Left ventricle myocardium inferior (tissue), 1 donor: ENCODE data around the gene KRI1. TPM values are rescaled to one million over a fixed set of nuclear protein-coding genes. Genes with fewer than 3 reads are reported as not detected.
"Not testable (repeated sequence)": the region's sequence is repeated elsewhere in the genome, so short reads cannot be mapped to it uniquely, and the experiment has no call there.

Experiments
- DNase-seq: peaks from one replicate; pipeline ENCODE4 v3.0.0-alpha.2; 2020
- H3K27ac ChIP-seq: fragments of 200-600 bp; replicated peaks from 2 replicates; pipeline ENCODE4 v1.8.0; 2021
- H3K27me3 ChIP-seq: fragments of 200-600 bp; 2 replicates; pipeline ENCODE4 v1.8.0; 2021; ENCODE audit warnings: low read depth
- H3K36me3 ChIP-seq: fragments of 200-600 bp; 2 replicates; pipeline ENCODE4 v1.8.0; 2021
- H3K4me1 ChIP-seq: fragments of 200-600 bp; 2 replicates; pipeline ENCODE4 v1.8.0; 2021
- H3K4me3 ChIP-seq: fragments of 200-600 bp; 2 replicates; pipeline ENCODE4 v1.8.0; 2021; ENCODE audit warnings: mild to moderate bottlenecking, moderate library complexity
- H3K9me3 ChIP-seq: fragments of 200-600 bp; replicated peaks from 2 replicates; pipeline ENCODE4 v1.8.0; 2021
- intact Hi-C: fragments of 100-400 bp; cut with micrococcal nuclease; formaldehyde crosslinking; loops from one replicate; pipeline ENCODE4 v1.11.0; 2022
- total RNA-seq: library from RNA; stranded (reverse); fragmentation: NEBNext Ultra II Directional; extraction: Animal tissue kit (Norgen Biotek cat#: 25700); gene quantifications from one replicate; pipeline ENCODE4 v1.2.1, GENCODE V29; 2021
- TF ChIP-seq, protein P1 (sequence below): fragments of 200-600 bp; IDR thresholded peaks from 2 replicates; pipeline ENCODE4 v1.8.0; 2021; ENCODE audit warnings: antibody characterized with exemption, mild to moderate bottlenecking, borderline replicate concordance
- donor health status: DM: no; HTN: yes; CAD: no; lungs with severe emphysema.

The KRI1 gene
- total RNA-seq, 1 donor from 2014 or later: 10.2 TPM

DNA sequence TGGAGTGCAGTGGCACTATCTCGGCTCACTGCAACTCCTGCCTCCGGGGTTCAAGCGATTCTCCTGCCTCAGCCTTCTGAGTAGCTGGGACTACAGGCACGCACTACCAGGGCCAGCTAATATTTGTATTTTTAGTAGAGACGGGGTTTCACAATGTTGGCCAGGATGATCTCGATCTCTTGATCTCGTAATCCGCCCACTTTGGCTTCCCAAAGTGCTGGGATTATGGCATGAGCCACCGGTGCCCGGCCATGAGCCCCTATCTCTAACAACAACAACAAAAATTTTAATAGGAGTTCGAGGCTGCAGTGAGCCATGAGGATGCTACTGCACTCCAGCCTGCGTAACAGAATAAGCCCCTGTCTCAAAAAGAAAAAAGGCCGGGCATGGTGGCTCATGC lies 16.3 kb upstream of the KRI1 start:
- no peaks in the 10 kb centered on the region for H3K36me3 ChIP-seq
- H3K4me1 ChIP-seq: peaks cover 6% of the 10 kb centered on the region
- DNase-seq: no peak
- H3K27me3 ChIP-seq: peaks cover 14% of the 10 kb centered on the region
- TF ChIP-seq, protein P1, sequence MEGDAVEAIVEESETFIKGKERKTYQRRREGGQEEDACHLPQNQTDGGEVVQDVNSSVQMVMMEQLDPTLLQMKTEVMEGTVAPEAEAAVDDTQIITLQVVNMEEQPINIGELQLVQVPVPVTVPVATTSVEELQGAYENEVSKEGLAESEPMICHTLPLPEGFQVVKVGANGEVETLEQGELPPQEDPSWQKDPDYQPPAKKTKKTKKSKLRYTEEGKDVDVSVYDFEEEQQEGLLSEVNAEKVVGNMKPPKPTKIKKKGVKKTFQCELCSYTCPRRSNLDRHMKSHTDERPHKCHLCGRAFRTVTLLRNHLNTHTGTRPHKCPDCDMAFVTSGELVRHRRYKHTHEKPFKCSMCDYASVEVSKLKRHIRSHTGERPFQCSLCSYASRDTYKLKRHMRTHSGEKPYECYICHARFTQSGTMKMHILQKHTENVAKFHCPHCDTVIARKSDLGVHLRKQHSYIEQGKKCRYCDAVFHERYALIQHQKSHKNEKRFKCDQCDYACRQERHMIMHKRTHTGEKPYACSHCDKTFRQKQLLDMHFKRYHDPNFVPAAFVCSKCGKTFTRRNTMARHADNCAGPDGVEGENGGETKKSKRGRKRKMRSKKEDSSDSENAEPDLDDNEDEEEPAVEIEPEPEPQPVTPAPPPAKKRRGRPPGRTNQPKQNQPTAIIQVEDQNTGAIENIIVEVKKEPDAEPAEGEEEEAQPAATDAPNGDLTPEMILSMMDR: no peak
- H3K27ac ChIP-seq: no peak overlapping the region
- no peaks in the 10 kb centered on the region for H3K9me3 ChIP-seq
- intact Hi-C loops: loop anchor here (5.0 kb wide), 1 partner anchor 60 kb away; no protein-coding TSS in a partner anchor
- no peak overlapping the region for H3K4me3 ChIP-seq

DNA sequence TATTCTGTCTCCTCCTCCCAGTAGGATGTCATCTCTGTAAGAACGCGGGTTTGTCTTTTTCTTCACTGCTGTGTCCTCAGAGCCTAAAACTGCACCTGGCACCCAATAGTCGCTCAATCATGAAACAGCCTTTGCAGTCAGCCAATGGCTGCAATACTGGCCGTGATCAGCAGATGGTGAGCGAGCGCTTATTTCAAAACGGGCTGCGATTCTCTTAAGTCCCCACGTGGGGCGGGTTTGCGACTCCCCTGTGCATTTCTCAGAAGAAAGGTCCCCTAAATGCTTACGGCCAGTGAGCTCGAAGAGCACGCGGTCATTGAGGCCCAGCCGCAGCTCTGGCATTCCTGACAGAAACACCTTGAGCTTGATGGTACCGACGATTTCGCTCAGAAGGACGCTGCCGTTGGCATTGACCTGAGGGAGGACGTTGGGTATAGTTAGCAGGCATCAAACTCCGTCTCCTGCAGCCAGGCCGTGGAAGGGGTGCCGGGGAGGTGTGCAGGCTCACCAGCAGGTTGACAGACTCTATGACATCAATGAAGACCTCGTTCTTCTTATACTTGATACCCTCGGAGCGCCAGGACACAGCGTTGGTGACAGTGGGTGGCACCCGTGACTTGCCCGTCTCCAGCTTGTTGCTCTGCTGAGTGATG lies 15.3 kb upstream of the KRI1 start:
- no peak overlapping the region for H3K27ac ChIP-seq
- H3K4me3 ChIP-seq: peak overlapping the region; percentile 45
- H3K27me3 ChIP-seq: peaks cover 6% of the 10 kb centered on the region
- H3K36me3 ChIP-seq: no peaks in the 10 kb centered on the region
- TF ChIP-seq, protein P1: peak; percentile 99
- no peaks in the 10 kb centered on the region for H3K9me3 ChIP-seq
- intact Hi-C loops: loop anchor here (5.0 kb wide), 1 partner anchor 61 kb away; no protein-coding TSS in a partner anchor
- DNase-seq: peak; percentile 85
- peaks cover 6% of the 10 kb centered on the region for H3K4me1 ChIP-seq

DNA sequence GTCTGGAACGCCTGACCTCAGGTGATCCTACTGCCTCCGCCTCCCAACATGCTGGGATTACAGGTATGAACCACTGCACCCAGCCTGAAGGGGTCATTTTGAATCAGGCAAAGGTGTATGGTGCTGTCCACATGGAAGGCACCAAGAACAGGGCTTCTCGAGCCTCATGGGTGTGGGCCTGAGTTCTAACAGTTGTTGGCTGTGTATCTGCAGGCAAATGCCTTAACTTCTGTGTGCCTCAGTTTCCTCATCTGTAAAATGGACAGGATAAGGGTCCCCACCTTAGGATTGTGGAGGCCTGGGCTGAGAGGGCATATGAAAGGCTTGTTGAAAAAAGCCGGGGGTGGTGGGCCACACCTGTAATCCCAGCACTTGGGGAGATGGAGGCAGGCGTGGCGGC lies 12.1 kb upstream of the KRI1 start:
- Histone ChIP-seq H3K4me3 (no peak overlapping the region), H3K27ac (no peak overlapping the region), H3K4me1 (peaks cover 6% of the 10 kb centered on the region), H3K36me3 (no peaks in the 10 kb centered on the region), H3K9me3 (no peaks in the 10 kb centered on the region), H3K27me3 (peaks cover 6% of the 10 kb centered on the region)
- TF ChIP-seq, protein P1: no peak
- intact Hi-C loops: no loop called here
- DNase-seq: no peak

DNA sequence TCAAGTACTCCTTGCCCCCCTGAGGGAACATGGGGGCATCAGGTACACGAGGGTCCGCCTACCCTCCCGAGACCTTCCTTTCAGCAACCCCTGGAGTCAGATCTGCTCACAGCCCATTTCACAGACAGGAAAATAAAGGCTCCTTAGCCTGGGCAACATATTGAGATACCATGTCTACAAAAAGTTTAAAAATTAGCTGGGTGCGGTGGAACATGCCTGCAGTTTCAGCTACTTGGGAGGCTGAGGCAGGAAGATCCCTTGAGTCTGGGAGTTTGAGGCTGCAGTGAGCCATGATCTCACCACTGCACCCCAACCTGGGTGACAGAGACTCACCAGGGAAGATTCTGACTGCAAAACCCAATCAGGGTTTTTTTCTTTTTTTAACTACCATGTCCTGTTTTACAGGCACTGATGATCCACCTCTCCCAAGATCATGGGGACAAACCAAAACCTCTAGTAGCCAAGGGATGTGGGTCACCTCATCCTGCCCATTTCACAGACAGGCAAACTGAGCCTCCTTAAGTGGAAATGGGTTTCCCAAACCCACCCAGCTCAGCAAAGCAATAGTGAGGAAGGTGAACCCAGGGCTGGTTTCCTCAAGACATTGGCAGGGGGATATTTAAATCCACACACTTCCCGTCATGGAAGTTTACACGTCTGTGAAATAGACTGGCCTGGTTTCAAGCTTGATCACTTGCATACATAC lies 9.4 kb upstream of the KRI1 start:
- no peak for DNase-seq
- intact Hi-C loops: no loop called here
- Histone ChIP-seq H3K4me1 (peaks cover 6% of the 10 kb centered on the region), H3K27me3 (peaks cover 6% of the 10 kb centered on the region), H3K36me3 (no peaks in the 10 kb centered on the region), H3K27ac (no peak overlapping the region), H3K4me3 (no peak overlapping the region), H3K9me3 (no peaks in the 10 kb centered on the region)
- TF ChIP-seq, protein P1: no peak

DNA sequence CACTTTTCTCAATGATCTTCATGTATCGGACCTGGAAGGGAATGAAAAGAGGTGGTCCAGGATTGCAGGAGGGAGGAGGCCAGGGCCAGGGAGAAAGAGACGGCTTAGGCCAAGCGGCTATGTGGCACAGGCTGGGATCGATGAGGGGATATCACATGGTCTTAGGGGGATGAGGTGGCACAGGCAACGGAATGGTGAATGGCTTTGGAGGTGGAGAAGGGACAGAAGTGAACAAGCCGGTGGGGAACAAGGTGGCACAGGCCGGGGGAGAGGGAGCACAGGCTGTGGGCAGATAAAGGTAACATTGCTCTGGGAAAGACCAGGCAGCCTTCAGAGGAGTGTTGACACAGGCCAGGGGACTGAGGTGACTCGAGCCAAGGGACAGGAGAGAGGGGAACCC lies 8.7 kb upstream of the KRI1 start:
- no peak for DNase-seq
- intact Hi-C loops: no loop called here
- H3K27me3 ChIP-seq: peaks cover 6% of the 10 kb centered on the region

DNA sequence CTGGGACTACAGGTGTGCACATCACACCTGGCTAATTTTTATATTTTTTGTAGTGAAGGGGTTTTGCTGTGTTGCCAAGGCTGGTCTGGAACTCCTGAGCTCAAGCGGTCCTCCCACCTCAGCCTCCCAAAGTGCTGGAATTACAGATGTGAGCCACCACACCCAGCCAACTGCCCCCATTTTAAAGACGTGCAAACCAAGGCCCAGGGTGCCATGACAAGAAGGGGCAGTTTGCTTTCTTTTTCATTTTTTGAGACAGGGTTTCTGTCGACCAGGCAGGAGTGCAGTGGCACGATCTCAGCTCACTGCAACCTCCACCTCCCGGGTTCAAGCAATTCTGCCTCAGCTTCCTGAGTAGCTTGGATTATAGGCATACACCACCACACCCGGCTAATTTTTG lies 8.0 kb upstream of the KRI1 start:
- H3K36me3 ChIP-seq, H3K9me3 ChIP-seq, DNase-seq, intact Hi-C loops, H3K4me3 ChIP-seq, H3K27me3 ChIP-seq, H3K27ac ChIP-seq: not testable (repeated sequence)
- H3K4me1 ChIP-seq: peaks cover 14% of the 10 kb centered on the region

More for the DNA sequence above, 8.7 kb upstream of the KRI1 start:
- Histone ChIP-seq H3K4me1 (peaks cover 10% of the 10 kb centered on the region), H3K4me3 (no peak overlapping the region), H3K36me3 (no peaks in the 10 kb centered on the region), H3K9me3 (no peaks in the 10 kb centered on the region), H3K27ac (no peak overlapping the region)
- TF ChIP-seq, protein P1: no peak
